ENCODE data around the gene SLC20A1. TPM values are rescaled to one million over a fixed set of nuclear protein-coding genes. Genes with fewer than 3 reads are reported as not detected.

SLC20A1 gene
- total RNA-seq, 1 donor from 2014 or later: 54.6 TPM

DNA sequence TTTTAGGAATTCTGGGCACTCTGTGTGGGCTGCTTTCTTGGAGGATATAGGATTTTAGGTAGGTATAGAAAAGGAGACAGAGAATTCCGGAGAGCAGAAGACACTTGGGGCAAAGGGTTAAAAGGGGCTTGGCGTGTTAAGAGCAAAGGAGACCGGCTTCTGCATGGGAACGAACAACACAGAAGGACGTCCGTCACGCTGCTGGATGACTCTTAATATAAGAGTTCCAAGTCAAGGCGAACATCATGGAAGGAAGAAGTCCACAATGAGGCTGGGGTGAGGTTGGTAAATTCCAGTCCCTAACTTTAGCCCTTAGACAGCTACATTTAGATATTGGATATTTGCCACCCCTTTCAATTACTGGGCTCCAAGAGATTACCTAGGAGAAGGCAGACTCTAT lies 15.9 kb upstream of the SLC20A1 start:
- no peak overlapping the region for H3K4me3 Mint-ChIP-seq
- DNase-seq: no peak
- POLR2A ChIA-PET: interaction anchor here (2.3 to 6.1 kb wide), 2 partner anchors 16 to 96 kb away, joined by 9 to 42 read pairs; partner anchors contain the start of gene SLC20A1
- intact Hi-C loops (cut with micrococcal nuclease): loop anchor here (5.0 kb wide), 1 partner anchor 327 kb away; no protein-coding TSS in a partner anchor
- H3K27ac Mint-ChIP-seq: no peak overlapping the region
- no peak for ATAC-seq (ENCODE audit: low read depth)
- H3K27me3 Mint-ChIP-seq: no peaks in the 10 kb centered on the region
- CTCF ChIA-PET: interaction anchor here (0.8 to 10.8 kb wide), 7 partner anchors 13 to 273 kb away, joined by 3 to 316 read pairs (median 3); partner anchors contain the start of gene SLC20A1
- peaks cover 24% of the 10 kb centered on the region for H3K4me1 Mint-ChIP-seq
- no peaks in the 10 kb centered on the region for H3K9me3 Mint-ChIP-seq
- TF ChIP-seq, protein P1, sequence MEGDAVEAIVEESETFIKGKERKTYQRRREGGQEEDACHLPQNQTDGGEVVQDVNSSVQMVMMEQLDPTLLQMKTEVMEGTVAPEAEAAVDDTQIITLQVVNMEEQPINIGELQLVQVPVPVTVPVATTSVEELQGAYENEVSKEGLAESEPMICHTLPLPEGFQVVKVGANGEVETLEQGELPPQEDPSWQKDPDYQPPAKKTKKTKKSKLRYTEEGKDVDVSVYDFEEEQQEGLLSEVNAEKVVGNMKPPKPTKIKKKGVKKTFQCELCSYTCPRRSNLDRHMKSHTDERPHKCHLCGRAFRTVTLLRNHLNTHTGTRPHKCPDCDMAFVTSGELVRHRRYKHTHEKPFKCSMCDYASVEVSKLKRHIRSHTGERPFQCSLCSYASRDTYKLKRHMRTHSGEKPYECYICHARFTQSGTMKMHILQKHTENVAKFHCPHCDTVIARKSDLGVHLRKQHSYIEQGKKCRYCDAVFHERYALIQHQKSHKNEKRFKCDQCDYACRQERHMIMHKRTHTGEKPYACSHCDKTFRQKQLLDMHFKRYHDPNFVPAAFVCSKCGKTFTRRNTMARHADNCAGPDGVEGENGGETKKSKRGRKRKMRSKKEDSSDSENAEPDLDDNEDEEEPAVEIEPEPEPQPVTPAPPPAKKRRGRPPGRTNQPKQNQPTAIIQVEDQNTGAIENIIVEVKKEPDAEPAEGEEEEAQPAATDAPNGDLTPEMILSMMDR (IDR thresholded peaks at IDR 0.05): no peak
- no peaks in the 10 kb centered on the region for H3K36me3 Mint-ChIP-seq (ENCODE audit: low read depth)

DNA sequence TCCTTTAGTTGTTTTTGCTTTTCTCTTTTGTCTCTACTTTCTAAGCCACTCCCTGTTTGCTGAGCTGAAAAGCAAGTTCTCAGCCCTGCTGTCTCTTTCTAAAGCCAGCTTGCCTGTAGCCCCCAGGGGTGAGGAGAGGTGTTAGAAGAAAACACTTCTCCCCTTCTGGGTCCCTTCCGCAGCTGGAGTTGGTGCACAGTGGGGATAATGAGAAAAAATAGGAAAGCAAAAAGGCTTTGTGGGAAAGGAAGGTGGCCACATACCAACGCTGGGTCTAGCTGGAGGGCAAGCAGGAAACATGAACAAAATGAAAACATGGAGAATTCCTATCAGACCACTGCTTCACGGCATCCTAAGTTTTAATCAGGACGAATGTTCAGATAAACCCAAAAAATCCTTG lies 15.5 kb upstream of the SLC20A1 start:
- no peaks in the 10 kb centered on the region for H3K9me3 Mint-ChIP-seq
- no peak overlapping the region for H3K4me3 Mint-ChIP-seq
- peaks cover 21% of the 10 kb centered on the region for H3K4me1 Mint-ChIP-seq
- intact Hi-C loops (cut with micrococcal nuclease): no loop called here
- no peak overlapping the region for H3K27ac Mint-ChIP-seq
- no peaks in the 10 kb centered on the region for H3K36me3 Mint-ChIP-seq (ENCODE audit: low read depth)
- H3K27me3 Mint-ChIP-seq: no peaks in the 10 kb centered on the region
- ChIA-PET CTCF (interaction anchor here (0.8 to 10.8 kb wide), 5 partner anchors 16 to 272 kb away, joined by 3 to 316 read pairs (median 4); partner anchors contain the start of gene SLC20A1), POLR2A (interaction anchor here (2.3 to 6.1 kb wide), 2 partner anchors 16 to 95 kb away, joined by 9 to 42 read pairs; partner anchors contain the start of gene SLC20A1)
- TF ChIP-seq, protein P1 (IDR thresholded peaks at IDR 0.05): no peak
- DNase-seq: no peak
- ATAC-seq (ENCODE audit: low read depth): no peak

- CTCF ChIA-PET: interaction anchor here (1.4 to 1.6 kb wide), 2 partner anchors 12 to 93 kb away, joined by 3 read pairs; partner anchors contain the start of gene SLC20A1
- Mint-ChIP-seq H3K27me3 (no peaks in the 10 kb centered on the region), H3K4me3 (no peak overlapping the region), H3K9me3 (no peaks in the 10 kb centered on the region), H3K4me1 (peaks cover 34% of the 10 kb centered on the region), H3K27ac (no peak overlapping the region), H3K36me3 (ENCODE audit: low read depth) (no peaks in the 10 kb centered on the region)
- intact Hi-C loops (cut with micrococcal nuclease): no loop called here
- ATAC-seq (ENCODE audit: low read depth) (no peak), DNase-seq (no peak)
- POLR2A ChIA-PET: interaction anchor here (6.1 kb wide), 1 partner anchor 12 kb away, joined by 42 read pairs; the partner anchor contains the start of gene SLC20A1
- TF ChIP-seq, protein P1 (IDR thresholded peaks at IDR 0.05): no peak
These were observed 12.0 kb upstream of the SLC20A1 start for GRCh38 chr2:112633708-112634107.

DNA sequence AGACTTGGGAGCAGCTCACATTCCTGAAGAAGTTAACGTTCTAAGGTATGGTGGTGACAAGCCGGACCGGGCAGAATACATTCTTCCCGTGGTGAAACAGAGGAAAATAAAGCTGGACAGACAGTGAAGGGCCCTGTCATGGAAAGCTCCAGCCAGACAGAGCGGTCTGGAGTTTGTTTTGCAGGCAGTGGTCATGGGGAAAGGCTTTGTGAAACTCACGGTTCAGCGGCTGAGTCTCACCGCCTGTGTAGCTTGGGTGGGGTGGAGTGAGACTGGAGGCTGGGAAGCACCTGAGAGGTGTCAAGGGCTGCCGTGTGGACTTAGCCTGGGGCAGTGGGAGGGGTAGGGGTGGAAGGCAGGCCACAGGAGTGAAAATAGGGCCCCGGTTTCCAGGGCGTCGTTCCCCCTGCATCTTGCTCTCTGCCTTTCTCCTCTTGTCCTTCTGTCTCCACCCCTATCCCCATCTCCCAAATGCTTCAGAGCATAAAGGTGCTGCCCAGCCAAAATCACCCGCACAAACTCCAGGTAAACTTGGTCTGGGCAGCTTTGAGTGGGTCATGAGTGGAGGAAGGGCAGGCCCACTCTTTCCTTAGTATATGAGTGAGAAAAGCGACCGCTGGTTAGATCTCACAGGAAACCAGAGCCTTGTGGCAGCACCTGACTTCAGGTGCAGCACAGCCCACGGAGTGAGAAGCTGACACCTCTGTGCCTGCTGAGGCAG lies 11.4 kb upstream of the SLC20A1 start:
- POLR2A ChIA-PET: no interaction called here
- H3K9me3 Mint-ChIP-seq: no peaks in the 10 kb centered on the region
- DNase-seq (no peak), ATAC-seq (ENCODE audit: low read depth) (no peak)
- TF ChIP-seq, protein P1 (IDR thresholded peaks at IDR 0.05): no peak
- H3K36me3 Mint-ChIP-seq (ENCODE audit: low read depth): no peaks in the 10 kb centered on the region
- CTCF ChIA-PET: interaction anchor here (0.6 to 1.6 kb wide), 3 partner anchors 11 to 132 kb away, joined by 3 read pairs; partner anchors contain the start of gene SLC20A1
- intact Hi-C loops (cut with micrococcal nuclease): no loop called here
- H3K4me3 Mint-ChIP-seq: no peak overlapping the region
- H3K27me3 Mint-ChIP-seq: no peaks in the 10 kb centered on the region
- peaks cover 34% of the 10 kb centered on the region for H3K4me1 Mint-ChIP-seq
- no peak overlapping the region for H3K27ac Mint-ChIP-seq

DNA sequence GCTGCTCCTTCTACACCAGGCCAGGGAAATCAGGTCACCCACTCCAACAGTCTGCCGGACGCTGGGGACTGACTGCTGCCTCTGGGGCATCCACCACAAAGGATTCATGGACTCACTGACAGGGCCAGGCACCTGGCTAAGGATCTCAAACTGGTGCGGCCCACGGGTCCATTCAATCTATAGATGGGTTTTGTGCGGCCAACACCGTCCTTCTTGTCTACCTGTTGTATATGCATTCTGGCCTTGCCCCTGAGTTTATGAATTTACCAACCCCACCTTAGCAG lies 10.9 kb upstream of the SLC20A1 start:
- no peak overlapping the region for H3K4me3 Mint-ChIP-seq
- H3K27ac Mint-ChIP-seq: no peak overlapping the region
- H3K36me3 Mint-ChIP-seq (ENCODE audit: low read depth): no peaks in the 10 kb centered on the region
- DNase-seq: no peak
- intact Hi-C loops (cut with micrococcal nuclease): no loop called here
- H3K27me3 Mint-ChIP-seq: no peaks in the 10 kb centered on the region
- TF ChIP-seq, protein P1 (IDR thresholded peaks at IDR 0.05): no peak
- ATAC-seq (ENCODE audit: low read depth): no peak
- peaks cover 34% of the 10 kb centered on the region for H3K4me1 Mint-ChIP-seq
- ChIA-PET POLR2A (interaction anchor here (1.0 kb wide), 1 partner anchor 8 kb away, joined by 4 read pairs; no protein-coding TSS in a partner anchor), CTCF (interaction anchor here (0.6 to 1.6 kb wide), 4 partner anchors 10 to 132 kb away, joined by 3 to 4 read pairs (median 3); partner anchors contain the start of gene SLC20A1)
- H3K9me3 Mint-ChIP-seq: no peaks in the 10 kb centered on the region

Measured in activated B cell treated with CpG ODN at 0.5 μM for 24 hours (primary cell).